Mesothelial cell of epicardium (in vitro differentiated cells): Measurements from ENCODE around the gene SNRPD1. TPM values are rescaled to one million over a fixed set of nuclear protein-coding genes. Genes with fewer than 3 reads are reported as not detected.
"Not testable (repeated sequence)": the region's sequence is repeated elsewhere in the genome, so short reads cannot be mapped to it uniquely, and the experiment has no call there.

Experiments used
- DNase-seq, 2 experiments: peaks; one replicate each; pipeline ENCODE4 v3.0.0; 2021; ENCODE audit warnings: low spot score in 2 of 2; ENCODE audit not compliant: unreplicated experiment in 2 of 2
- H3K27ac Mint-ChIP-seq: 2 replicates; pipeline ENCODE4 v1.8.0; 2021; ENCODE audit warnings: mixed read lengths
- H3K27me3 Mint-ChIP-seq: 2 replicates; pipeline ENCODE4 v1.8.0; 2021; ENCODE audit warnings: low read depth, mixed read lengths
- H3K36me3 Mint-ChIP-seq: 2 replicates; pipeline ENCODE4 v1.8.0; 2021; ENCODE audit warnings: mixed read lengths
- H3K4me1 Mint-ChIP-seq: 2 replicates; pipeline ENCODE4 v1.8.0; 2021; ENCODE audit warnings: mixed read lengths
- H3K4me3 Mint-ChIP-seq: 2 replicates; pipeline ENCODE4 v1.8.0; 2021; ENCODE audit warnings: mild to moderate bottlenecking, moderate library complexity, mixed read lengths
- H3K9me3 Mint-ChIP-seq: 2 replicates; pipeline ENCODE4 v1.8.0; 2021; ENCODE audit warnings: mixed read lengths
- CTCF ChIP-seq: fragments of 200-600 bp; sonication (generic); IDR thresholded peaks from one replicate; pipeline ENCODE4 v1.5.0; 2021; ENCODE audit warnings: antibody characterized with exemption; ENCODE audit not compliant: unreplicated experiment
- total RNA-seq: library from RNA; stranded (reverse); gene quantifications from 3 replicates; pipeline ENCODE4 v1.2.1, GENCODE V29; 2021

The SNRPD1 gene
- total RNA-seq = 64.1 to 71.0 TPM (median 64.9 TPM) in 3 replicates

GRCh38 chr18:21612125-21613039, at the start of gene SNRPD1:
TSS of gene SNRPD1 (plus strand) at chr18:21612314. CDS start at chr18:21612430, 116 bp downstream.
- TF ChIP-seq CTCF = peak; percentile 85
- Mint-ChIP-seq H3K4me3 (peak within 1 kb of the TSS; percentile 95), H3K36me3 (peaks cover 19% of the 10 kb centered on the region), H3K4me1 (peaks cover 22% of the 10 kb centered on the region), H3K27me3 (no peaks in the 10 kb centered on the region), H3K9me3 (peaks cover 7% of the 10 kb centered on the region), H3K27ac (peak within 1 kb of the TSS; percentile 98)
- DNase-seq = peak; percentile 78 to 94

GRCh38 chr18:21571772-21572171, 40.3 kb upstream of the SNRPD1 start:
- H3K27ac Mint-ChIP-seq = peak overlapping the region; percentile 5
- H3K4me1 Mint-ChIP-seq = peaks cover 6% of the 10 kb centered on the region
- H3K4me3 Mint-ChIP-seq = no peak overlapping the region
- DNase-seq = no peak
- H3K36me3 Mint-ChIP-seq = peaks cover 44% of the 10 kb centered on the region
- no peaks in the 10 kb centered on the region for H3K27me3 Mint-ChIP-seq
- no peak for TF ChIP-seq CTCF
- no peaks in the 10 kb centered on the region for H3K9me3 Mint-ChIP-seq

GRCh38 chr18:21575656-21576055, 36.5 kb upstream of the SNRPD1 start:
- no peak for DNase-seq
- TF ChIP-seq CTCF = no peak
- peaks cover 6% of the 10 kb centered on the region for H3K4me1 Mint-ChIP-seq
- no peaks in the 10 kb centered on the region for H3K27me3 Mint-ChIP-seq
- no peak overlapping the region for H3K4me3 Mint-ChIP-seq
- no peak overlapping the region for H3K27ac Mint-ChIP-seq
- peaks cover 3% of the 10 kb centered on the region for H3K9me3 Mint-ChIP-seq
- peaks cover 48% of the 10 kb centered on the region for H3K36me3 Mint-ChIP-seq

- peaks cover 20% of the 10 kb centered on the region for H3K9me3 Mint-ChIP-seq
- H3K27ac Mint-ChIP-seq = no peak overlapping the region
- H3K4me3 Mint-ChIP-seq = no peak overlapping the region
- H3K27me3 Mint-ChIP-seq = no peaks in the 10 kb centered on the region
- no peak for TF ChIP-seq CTCF
- no peak for DNase-seq
- H3K4me1 Mint-ChIP-seq = no peaks in the 10 kb centered on the region
- H3K36me3 Mint-ChIP-seq = peaks cover 17% of the 10 kb centered on the region
These were observed 27.7 kb upstream of the SNRPD1 start for GRCh38 chr18:21584391-21584790.

- H3K4me3 Mint-ChIP-seq, H3K27ac Mint-ChIP-seq, DNase-seq, H3K27me3 Mint-ChIP-seq, H3K4me1 Mint-ChIP-seq: not testable (repeated sequence)
- Mint-ChIP-seq H3K36me3 (peaks cover 28% of the 10 kb centered on the region), H3K9me3 (peaks cover 29% of the 10 kb centered on the region)
These were observed 19.8 kb upstream of the SNRPD1 start for GRCh38 chr18:21592361-21592760.

- Mint-ChIP-seq H3K36me3 (peaks cover 24% of the 10 kb centered on the region), H3K4me3 (no peak overlapping the region), H3K4me1 (peaks cover 6% of the 10 kb centered on the region), H3K27ac (no peak overlapping the region), H3K27me3 (no peaks in the 10 kb centered on the region), H3K9me3 (peaks cover 23% of the 10 kb centered on the region)
- DNase-seq = no peak
- no peak for TF ChIP-seq CTCF
These were observed 18.4 kb upstream of the SNRPD1 start for GRCh38 chr18:21593540-21594257.
